NCI-H510A (cell line): Measurements from ENCODE around the gene DLG2.

Source experiments
- DNase-seq: peaks from one replicate; lab custom pipeline; 2025; lab: John Stamatoyannopoulos, UW

The DLG2 gene

DNA sequence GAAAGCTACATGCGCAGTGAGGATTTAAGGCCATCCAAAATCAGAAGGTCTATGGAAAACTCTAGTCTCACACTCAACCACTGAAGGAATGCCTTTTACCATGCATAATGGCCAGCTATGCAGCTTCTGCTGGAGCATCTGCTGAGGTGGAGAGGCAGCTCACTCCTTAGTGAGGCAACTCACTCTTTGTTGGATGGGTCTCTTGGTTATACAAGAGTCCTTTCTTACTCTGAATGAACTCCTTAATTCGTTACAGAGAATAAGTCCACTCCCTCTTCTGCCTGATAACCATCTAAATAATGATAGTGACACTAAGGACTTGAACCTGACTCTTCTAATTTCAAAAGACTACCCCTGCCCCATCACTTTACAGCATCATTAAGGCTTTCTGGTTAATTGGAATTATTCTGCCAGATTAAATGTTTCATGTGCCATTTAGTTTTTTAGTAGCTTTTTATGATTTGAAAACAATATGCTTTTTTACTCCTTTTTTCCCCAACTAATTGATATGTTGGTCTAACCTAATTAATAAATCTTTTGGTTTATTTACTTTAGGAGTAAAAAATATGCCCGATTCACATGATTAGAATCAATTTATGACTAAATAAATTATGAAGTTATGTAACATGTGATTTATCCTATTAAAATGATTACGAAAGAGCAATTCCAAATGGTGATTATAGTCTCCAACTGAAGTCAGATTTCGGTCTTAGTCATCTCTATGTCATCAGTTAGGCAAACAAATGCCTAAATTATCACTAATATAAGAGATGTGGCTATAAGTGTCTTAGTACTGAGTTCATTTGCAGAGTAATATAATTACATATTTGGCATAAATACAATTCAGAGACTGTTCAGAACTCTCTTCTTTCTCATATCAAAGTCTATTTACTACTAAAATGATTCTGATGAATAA is 2054.3 kb downstream of the DLG2 start:
- DNase-seq: no peak

DNA sequence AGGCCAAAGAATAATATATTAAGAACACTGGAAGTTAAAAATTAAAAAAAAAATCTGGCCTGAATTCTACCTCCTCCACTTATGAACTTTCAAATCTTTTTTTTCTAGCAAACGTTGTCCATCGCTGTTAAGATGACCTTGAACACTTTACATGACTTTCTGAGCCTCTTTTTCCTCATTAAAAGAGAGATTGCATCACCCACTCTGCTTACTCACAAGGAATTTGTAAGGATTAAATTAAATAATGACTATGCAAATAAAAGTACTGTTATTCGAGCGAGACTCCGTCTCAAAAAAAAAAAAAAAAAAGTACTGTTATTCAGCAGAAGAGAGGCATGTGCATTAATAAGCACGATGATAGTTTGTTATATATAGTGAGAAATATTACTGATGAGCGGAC is 2055.8 kb downstream of the DLG2 start:
- DNase-seq: no peak

- no peak for DNase-seq
These were observed 2057.9 kb downstream of the DLG2 start for GRCh38 chr11:83569134-83569805.

GRCh38 chr11:83568516-83568915 is 2058.6 kb downstream of the DLG2 start:
- DNase-seq: no peak

- no peak for DNase-seq
These were observed 2060.2 kb downstream of the DLG2 start for GRCh38 chr11:83566950-83567349.

DNA sequence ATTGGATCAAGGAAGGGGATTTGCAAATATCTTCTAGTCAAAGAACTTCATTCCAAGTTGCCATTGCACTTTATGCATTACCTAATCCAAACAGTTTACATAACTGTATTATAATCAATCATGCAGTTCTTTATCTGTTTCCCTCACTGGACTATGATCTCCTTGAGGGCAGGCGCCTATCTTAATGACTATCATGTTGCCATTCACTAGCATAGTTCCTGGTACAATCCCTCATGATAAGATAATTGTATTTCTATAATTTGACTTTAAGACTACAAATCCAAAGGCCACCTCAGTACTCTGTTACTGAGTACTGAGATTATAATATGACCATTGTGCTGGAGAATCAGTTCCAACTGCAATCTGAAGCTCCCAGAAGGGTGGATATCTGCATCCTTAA is 2062.3 kb downstream of the DLG2 start:
- no peak for DNase-seq

GRCh38 chr11:83558281-83558680 is 2068.9 kb downstream of the DLG2 start:
- no peak for DNase-seq

- no peak for DNase-seq
These were observed 2069.5 kb downstream of the DLG2 start for GRCh38 chr11:83557653-83558052.

- DNase-seq: no peak
These were observed 2072.3 kb downstream of the DLG2 start for GRCh38 chr11:83554876-83555275.

- DNase-seq: no peak
These were observed 2077.0 kb downstream of the DLG2 start for GRCh38 chr11:83549984-83550667.

DNA sequence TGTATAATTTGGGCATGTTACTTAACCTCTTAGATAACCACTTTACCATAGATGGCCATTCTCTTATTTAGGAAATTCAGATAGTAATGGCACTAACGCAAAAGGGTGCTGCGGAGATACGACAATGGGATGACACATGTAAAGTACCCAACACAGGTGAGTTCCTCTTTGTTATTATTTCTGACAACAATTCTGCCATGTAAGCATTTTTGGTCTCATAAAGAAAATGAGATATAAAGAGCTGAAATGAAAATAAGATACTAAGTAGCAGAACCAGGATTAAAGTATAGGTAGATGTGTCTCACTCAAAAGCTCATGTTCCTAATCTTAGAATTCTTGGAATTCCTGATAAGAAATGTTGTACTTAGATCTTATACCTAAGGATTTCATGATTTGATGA is 2080.8 kb downstream of the DLG2 start:
- DNase-seq: no peak

DNA sequence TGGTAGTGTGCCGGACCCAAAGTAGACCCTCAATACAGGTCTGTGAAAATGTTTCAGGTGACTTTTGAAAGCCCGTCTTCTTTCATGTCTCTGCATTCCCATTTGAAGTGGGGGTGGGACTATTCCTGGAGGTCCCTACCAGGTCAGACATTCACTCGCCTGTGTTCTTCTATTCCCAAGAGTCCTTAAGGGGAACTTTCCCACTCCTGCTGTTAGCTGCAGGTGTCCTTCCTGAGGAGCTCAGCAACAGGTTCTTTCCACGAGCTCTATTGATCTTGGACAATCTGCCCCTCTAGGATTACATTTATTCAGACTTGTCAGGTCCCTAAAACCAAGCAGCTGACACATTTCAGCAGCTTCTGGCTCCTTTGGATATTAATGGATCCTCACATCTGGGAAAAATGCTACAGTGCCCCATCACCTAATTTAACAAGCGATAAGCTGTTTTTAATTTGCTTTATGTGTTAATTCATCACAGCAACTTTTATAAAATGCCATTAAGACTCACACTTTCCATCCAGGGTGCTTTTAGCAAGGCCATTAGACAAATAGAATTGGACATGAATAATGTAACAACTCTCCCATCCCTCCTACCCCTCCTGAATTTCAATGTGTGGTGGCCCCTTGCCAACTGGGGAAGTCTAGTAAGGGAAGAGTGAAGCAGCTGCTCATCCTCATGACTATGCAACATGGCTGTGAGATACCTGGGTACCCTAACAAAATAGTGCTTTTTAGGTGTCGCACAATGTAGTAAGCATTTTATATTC is 2081.5 kb downstream of the DLG2 start:
- no peak for DNase-seq

DNA sequence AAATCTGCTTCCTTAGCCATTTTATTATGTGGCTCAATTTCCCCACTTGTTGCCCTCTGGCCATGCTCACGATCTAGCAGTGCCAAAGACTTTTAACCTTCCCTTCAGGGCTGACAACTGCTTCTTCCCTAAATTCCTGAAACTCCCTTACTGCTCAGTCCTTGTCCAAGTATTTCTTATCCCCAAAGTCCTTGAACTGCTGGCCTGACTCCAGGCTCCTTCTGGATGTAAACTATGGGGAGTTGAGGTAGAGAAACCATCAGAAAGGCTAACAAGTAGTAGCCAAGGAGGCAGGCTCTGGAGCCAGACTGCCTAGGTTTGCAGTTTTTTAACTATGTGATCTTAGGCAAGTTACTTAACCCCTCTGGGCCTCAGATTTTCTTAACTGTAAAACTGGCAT is 2082.3 kb downstream of the DLG2 start:
- DNase-seq: no peak

DNA sequence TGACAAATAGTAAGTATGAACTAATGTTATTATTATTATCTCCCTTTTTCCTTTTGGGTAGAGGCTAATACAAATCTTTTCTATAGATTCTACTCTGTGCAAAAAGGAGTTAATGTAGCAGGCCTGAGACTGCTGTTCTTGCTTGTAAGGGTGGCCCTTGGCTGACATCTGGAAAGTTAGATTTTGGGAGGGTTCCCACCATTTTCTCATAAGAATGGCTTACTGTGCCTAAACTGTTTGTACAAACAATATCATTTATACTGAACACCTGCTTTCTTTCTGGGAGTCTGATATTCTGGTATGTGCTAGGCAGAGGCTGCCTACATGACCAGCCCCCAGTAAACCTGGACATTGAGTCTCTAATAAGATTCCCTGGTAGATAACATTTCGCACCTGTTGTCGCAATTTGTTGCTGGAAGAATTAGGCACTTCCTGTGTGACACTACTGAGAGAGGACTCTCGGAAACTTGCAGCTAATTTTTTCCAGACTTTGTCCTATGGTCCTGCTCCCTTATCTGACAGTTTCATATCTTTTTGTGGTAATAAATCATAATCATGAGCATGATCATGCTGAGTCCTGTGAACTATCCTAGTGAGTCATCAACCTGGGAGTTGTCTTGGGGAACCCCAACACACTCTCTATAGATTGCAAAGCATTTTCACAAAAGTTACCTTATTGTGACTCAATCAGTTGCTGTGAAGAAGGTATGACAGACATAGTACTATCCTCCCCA is 2083.3 kb downstream of the DLG2 start:
- no peak for DNase-seq

DNA sequence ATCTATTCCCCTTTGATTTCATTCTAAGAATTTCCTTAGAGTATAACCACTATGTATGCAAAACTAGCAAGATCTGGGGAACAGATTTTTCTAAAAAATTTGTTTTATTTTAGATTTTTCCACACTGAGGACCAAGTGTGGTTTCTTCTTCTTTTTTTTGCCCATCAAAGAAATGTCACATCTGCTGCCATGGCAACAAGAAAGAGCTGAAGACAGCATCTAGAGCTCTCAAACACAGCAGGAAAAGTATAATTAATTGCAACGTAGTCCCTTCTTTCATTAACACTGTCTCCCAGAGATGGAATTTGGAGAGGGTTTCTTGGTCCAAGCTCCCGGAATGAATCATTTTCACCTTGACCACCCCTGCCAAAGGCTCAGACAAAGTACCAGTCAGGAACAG is 2084.3 kb downstream of the DLG2 start:
- no peak for DNase-seq

GRCh38 chr11:83540728-83541127 is 2086.4 kb downstream of the DLG2 start:
- no peak for DNase-seq

GRCh38 chr11:83540112-83540675 is 2086.9 kb downstream of the DLG2 start:
- DNase-seq: no peak

- no peak for DNase-seq
These were observed 2088.9 kb downstream of the DLG2 start for GRCh38 chr11:83538286-83538685.

DNA sequence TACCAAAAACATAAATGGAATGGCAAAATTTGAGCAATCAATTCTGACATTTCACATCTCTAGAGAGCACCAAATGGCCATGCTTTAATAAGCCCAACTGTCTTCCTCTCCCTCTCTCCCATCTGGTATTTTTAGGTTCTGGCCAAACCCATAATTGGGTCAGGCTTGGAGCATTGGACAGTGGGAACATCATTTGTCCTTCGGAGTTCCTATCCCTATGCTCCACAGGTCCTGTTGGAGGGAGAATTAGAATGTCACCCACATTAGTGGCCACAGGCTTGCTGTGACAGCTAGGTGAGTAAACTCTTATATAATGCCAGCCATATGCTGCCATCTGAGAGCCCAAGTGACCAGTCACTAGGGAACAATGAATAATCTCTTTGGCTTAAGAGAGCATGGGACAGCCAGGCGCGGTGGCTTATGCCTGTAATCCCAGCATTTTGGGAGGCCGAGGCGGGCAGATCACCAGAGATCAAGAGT is 2090.0 kb downstream of the DLG2 start:
- DNase-seq: no peak

- DNase-seq: no peak
These were observed 2094.0 kb downstream of the DLG2 start for GRCh38 chr11:83533166-83533565.

GRCh38 chr11:83528877-83529276 is 2098.3 kb downstream of the DLG2 start:
- no peak for DNase-seq
